Vagina (tissue), 2 donors: Measurements from ENCODE around the gene MYRF. TPM values are rescaled to one million over a fixed set of nuclear protein-coding genes. Genes with fewer than 3 reads are reported as not detected.

ENCODE experiments used
- DNase-seq, 2 donors: peaks; one replicate each; pipeline ENCODE4 v3.0.0-alpha.2; 2017; ENCODE audit errors: extremely low spot score in 2 of 2
- H3K27ac ChIP-seq: fragments of 200-600 bp; sonication (generic); one replicate; pipeline ENCODE4 v1.5.1; 2019
- H3K27me3 ChIP-seq: fragments of 200-600 bp; sonication (generic); one replicate; pipeline ENCODE4 v1.5.1; 2019
- H3K36me3 ChIP-seq, 2 donors: fragments of 200-600 bp; sonication (generic); one replicate each; pipeline ENCODE4 v1.5.1; 2017 to 2019
- H3K4me1 ChIP-seq: fragments of 200-600 bp; sonication (generic); one replicate; pipeline ENCODE4 v1.5.1; 2019
- H3K4me3 ChIP-seq, 2 donors: fragments of 200-600 bp; sonication (generic); 1 replicate in 1 of 2; 2 replicates in 1 of 2; pipeline ENCODE4 v1.5.1; 2016 to 2019
- H3K9me3 ChIP-seq: fragments of 200-600 bp; sonication (generic); one replicate; pipeline ENCODE4 v1.5.1; 2019
- CTCF ChIP-seq, 3 experiments: fragments of 450-650 bp in 2 of 3; fragments of 200-600 bp in 1 of 3; sonication (generic) in 1 of 3; IDR thresholded peaks; one replicate each; pipeline ENCODE4 v1.5.1; 2017 to 2019; ENCODE audit warnings: antibody characterized with exemption in 3 of 3, mild to moderate bottlenecking in 2 of 3, moderate library complexity in 2 of 3
- POLR2A ChIP-seq, 2 donors: fragments of 450-650 bp; IDR thresholded peaks; one replicate each; pipeline ENCODE4 v1.6.1; 2017; ENCODE audit warnings: antibody characterized with exemption in 2 of 2, mild to moderate bottlenecking in 2 of 2, moderate library complexity in 2 of 2
- POLR2AphosphoS5 ChIP-seq, 2 donors: sonication (generic); formaldehyde crosslinking; IDR thresholded peaks; one replicate each; pipeline ENCODE4 v1.9.0; 2017; ENCODE audit warnings: antibody characterized with exemption in 2 of 2, mild to moderate bottlenecking in 2 of 2, low read depth in 1 of 2; ENCODE audit not compliant: insufficient read depth in 1 of 2
- intact Hi-C: fragments of 100-400 bp; cut with DNase I; formaldehyde crosslinking; loops from one replicate; pipeline ENCODE4 v1.15.1; 2023
- microRNA counts, 2 donors: library from miRNA; unstranded; fragments of <30 nt; microRNA quantifications; one replicate each; lab custom pipeline; 2016 to 2017
- total RNA-seq: library from RNA; depleted of rRNA; stranded (reverse); fragments of >200 nt; gene quantifications from one replicate; pipeline ENCODE4 v1.2.3, GENCODE V29; 2016

The MYRF gene
- total RNA-seq, 1 donor from 2014 or later, result 0.25 TPM

- TF ChIP-seq POLR2AphosphoS5 (IDR thresholded peaks at IDR 0.05; ENCODE audit: insufficient read depth in 1 of 2, low read depth in 1 of 2) (no peak), POLR2A (IDR thresholded peaks at IDR 0.05) (no peak), CTCF (IDR thresholded peaks at IDR 0.05) (no peak)
- H3K36me3 ChIP-seq, result peaks cover 0 to 9% of the 10 kb centered on the region in 2 donors
- intact Hi-C loops, result no loop called here
- H3K9me3 ChIP-seq, result no peaks in the 10 kb centered on the region
- DNase-seq, result no peak
- peaks cover 31% of the 10 kb centered on the region for H3K4me1 ChIP-seq
- H3K4me3 ChIP-seq, result no peak overlapping the region
- H3K27me3 ChIP-seq, result no peaks in the 10 kb centered on the region
- no peak overlapping the region for H3K27ac ChIP-seq
These were observed 85.1 kb downstream of the MYRF start for GRCh38 chr11:61837411-61838005.

MicroRNAs encoded within 50 kb of the gene (microRNA counts, 767-probe panel; counts per million panel counts)
- microRNA hsa-miR-1908 (lab: Ali Mortazavi, UCI) (238 to 261 counts per million in 2 donors), microRNA hsa-miR-611 (lab: Ali Mortazavi, UCI) (238 to 261 counts per million in 2 donors)

Other genes starting within 250 kb of the MYRF start
- 0.74 TPM for gene LRRC10B, start 243.9 kb upstream of the MYRF start, total RNA-seq
- gene SYT7, start 171.6 kb upstream of the MYRF start, total RNA-seq, result 3.4 TPM
- gene DAGLA, start 72.2 kb upstream of the MYRF start, total RNA-seq, result 1.5 TPM
- 47.9 TPM for gene TMEM258, start 40.0 kb downstream of the MYRF start, total RNA-seq
- gene FEN1, start 40.3 kb downstream of the MYRF start, total RNA-seq, result 9.6 TPM
- gene FADS1, start 64.4 kb downstream of the MYRF start, total RNA-seq, result 9.8 TPM
- gene FADS2, start 75.7 kb downstream of the MYRF start, total RNA-seq, result 25.5 TPM
- 41.5 TPM for gene FADS3, start 138.9 kb downstream of the MYRF start, total RNA-seq
- 32.2 TPM for gene RAB3IL1, start 164.9 kb downstream of the MYRF start, total RNA-seq
- gene BEST1, start 197.7 kb downstream of the MYRF start, total RNA-seq, result 4.4 TPM
- 2,421 TPM for gene FTH1, start 215.0 kb downstream of the MYRF start, total RNA-seq